GM12874 (cell line): ENCODE measurements around the gene SRPK2.

ENCODE experiments used
- TF ChIP-seq, protein P1 (sequence below): IDR thresholded peaks from 2 replicates; pipeline ENCODE4 v1.5.1; 2011; ENCODE audit warnings: low read depth, mild to moderate bottlenecking, control low read depth, low read length, moderate library complexity; ENCODE audit not compliant: insufficient read depth

The SRPK2 gene

DNA sequence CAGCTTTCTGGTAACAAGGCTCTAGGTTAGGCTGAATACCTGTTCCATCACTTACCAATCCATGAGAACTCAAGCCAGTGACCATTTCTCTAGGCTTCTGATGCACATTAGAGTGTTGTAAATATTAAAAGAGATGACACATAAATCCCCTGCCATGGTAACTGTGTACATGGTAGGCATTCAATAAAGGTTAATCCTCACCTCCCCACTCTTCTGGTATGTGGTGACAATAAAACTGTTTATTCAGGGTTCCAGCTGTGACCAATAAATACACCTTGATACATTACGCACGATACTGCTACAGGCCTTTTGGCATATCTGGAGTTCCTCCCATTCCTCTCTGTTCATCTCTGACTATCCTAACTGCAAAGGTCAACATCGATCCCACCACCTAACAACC, 171.9 kb downstream of the SRPK2 start:
- TF ChIP-seq, protein P1, sequence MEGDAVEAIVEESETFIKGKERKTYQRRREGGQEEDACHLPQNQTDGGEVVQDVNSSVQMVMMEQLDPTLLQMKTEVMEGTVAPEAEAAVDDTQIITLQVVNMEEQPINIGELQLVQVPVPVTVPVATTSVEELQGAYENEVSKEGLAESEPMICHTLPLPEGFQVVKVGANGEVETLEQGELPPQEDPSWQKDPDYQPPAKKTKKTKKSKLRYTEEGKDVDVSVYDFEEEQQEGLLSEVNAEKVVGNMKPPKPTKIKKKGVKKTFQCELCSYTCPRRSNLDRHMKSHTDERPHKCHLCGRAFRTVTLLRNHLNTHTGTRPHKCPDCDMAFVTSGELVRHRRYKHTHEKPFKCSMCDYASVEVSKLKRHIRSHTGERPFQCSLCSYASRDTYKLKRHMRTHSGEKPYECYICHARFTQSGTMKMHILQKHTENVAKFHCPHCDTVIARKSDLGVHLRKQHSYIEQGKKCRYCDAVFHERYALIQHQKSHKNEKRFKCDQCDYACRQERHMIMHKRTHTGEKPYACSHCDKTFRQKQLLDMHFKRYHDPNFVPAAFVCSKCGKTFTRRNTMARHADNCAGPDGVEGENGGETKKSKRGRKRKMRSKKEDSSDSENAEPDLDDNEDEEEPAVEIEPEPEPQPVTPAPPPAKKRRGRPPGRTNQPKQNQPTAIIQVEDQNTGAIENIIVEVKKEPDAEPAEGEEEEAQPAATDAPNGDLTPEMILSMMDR = no peak

DNA sequence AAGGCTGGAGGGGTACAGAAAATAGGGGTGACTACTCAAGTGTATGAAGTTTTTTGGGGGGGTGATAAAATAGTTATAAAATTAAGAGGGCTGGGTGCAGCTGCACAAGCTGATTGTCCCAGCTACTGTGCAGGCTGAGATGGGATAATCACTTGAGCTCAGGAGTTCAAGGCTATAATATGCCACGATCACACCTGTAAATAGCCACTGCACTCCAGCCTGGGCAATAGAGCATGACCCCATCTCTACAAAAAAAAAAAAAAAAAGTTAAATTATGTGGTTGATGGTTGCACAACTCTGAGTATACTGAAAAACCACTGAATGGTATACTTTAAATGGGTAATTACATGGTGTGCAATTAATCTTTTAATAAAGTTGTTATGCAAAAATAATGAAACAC, 172.9 kb downstream of the SRPK2 start:
- TF ChIP-seq, protein P1 = no peak

DNA sequence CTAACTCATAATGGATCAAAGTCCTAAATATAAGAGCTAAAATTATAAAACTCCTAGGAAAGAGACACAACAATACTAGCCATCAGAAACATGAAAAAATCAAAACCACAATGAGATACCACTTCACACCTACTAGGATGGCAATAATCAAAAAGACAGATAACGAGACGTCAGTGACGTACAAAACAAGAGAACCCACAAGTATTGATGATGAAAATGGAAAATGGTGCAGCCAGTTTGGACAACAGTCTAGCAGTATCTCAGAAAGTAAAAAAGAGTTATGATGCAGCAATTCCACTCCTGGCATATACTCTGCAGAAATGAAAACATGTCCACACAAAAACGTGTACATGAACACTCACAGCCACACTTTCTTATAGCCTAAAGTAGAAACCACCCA, 173.5 kb downstream of the SRPK2 start:
- TF ChIP-seq, protein P1 = no peak

DNA sequence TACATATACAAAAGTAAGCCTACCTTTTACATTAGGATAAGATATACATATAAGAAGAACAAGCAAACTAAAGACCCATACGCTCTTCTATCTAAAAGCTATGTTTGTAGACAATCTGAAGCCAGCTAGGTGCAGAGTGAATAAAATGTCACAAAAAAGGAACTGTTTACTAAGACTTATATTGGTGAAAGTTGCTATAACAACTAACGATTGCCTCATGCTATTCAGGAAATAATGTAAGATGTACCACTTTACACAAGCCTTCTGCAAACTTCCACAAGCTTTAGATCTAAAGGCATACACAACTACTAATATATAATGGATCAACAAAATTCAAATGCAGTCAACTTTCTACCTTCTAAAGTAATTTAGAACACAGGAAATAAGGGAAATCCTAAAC, 175.1 kb downstream of the SRPK2 start:
- TF ChIP-seq, protein P1 = no peak

DNA sequence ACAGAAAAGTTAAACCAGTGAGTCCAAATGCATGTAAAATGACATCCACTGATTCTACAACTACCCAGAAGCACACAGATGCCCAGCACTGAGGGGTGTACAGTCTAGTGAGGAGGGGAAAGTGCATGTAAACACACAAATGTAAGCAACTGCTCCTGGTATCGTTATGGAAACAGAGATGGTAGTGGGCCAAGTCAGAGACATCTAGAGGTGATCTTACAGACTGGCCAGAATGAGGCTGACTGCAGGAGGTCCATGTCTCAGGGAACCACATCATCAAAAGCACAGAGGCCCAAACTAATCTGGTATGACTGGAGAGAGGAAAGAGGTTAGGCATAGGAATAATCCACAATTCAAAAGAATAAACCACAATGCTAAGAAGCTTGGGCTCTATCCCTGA, 176.5 kb downstream of the SRPK2 start:
- TF ChIP-seq, protein P1 = no peak

DNA sequence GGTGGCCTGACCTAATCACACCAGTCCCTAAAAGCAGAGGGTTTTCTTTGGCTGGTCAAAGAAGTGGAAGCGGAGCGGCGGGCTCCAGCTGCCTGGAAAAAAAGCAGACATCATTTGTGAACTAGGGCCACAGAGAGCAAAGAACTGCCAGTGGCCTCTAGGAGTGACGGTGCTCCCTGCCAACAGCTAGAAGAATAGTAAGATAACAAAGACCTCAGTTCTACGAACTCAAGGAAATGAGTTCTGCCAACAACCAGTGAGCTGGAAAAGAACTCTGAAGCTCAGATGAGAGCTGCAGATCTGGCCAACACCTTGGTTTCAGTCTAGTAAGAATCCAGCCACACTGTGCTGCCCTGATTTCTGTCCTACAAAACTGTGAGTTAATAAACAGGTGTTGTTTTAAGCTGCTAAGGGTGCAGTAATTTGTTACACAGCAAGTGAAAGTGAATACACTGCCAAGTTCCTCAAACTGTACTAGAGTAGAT, 178.0 kb downstream of the SRPK2 start:
- TF ChIP-seq, protein P1 = no peak

DNA sequence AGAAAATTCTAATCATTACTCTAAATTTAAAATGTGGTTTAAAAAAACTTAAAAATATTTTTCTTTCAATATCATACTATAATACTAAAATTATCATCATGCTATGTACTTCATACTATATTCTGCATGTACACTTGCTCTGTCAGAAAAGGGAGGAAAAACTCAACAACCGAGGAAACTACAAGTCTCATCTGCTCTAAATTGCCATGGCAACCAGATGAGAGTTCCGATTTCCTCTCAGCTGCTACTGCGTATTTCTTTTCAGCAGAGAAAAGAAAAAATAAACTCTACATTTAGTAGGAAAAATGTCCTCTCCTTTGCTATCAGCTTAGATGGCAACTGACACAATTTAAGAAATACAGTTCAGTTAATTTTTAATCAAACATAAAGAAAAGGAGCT, 178.9 kb downstream of the SRPK2 start:
- TF ChIP-seq, protein P1 = no peak

DNA sequence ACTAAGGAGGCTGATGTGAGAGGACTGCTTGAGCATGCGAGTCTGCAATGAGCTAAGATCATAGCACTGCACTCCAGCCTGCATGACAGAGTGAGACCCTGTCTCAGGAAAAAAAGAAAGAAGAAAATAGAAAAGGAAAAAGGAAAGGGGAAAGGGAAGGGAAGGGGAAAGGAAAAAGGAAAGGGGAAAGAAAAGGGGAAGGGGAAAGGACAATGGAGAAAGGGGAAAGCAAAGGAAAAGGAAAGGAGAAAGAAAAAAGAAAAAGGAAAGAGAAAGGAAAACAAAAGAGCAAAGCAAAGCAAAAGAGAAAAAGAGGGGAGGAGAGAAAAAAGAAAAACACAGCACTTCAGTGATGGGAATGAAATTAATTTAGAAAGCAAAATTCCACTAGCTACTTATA, 179.3 kb downstream of the SRPK2 start:
- TF ChIP-seq, protein P1 = no peak
